ENCODE measurements around the gene UST.

GRCh38 chr6:148817689-148818088 is 70.9 kb downstream of the UST start:
- no peak for TF ChIP-seq CTCF (IDR thresholded peaks at IDR 0.05)
- TF ChIP-seq EZH2 (IDR thresholded peaks at IDR 0.05), result no peak
